GM13976 (cell line): Measurements from ENCODE around the gene ANKRD16.

Experiments
- DNase-seq: peaks from one replicate; pipeline ENCODE4 v3.0.0; 2012; ENCODE audit warnings: low spot score
- CTCF ChIP-seq: IDR thresholded peaks from 2 replicates; pipeline ENCODE4 v1.5.1; 2012; ENCODE audit warnings: borderline replicate concordance, mild to moderate bottlenecking; ENCODE audit not compliant: insufficient read depth; ENCODE audit errors: extremely low read depth, missing control alignments, control extremely low read depth
- in situ Hi-C: fragments of 300-500 bp; cut with MboI; formaldehyde crosslinking; loops from one replicate; pipeline ENCODE4 v1.12.0; 2022; ENCODE audit warnings: low sequenced_read_pairs, mixed read lengths, inconsistent platforms; ENCODE audit not compliant: unreplicated experiment

ANKRD16 gene

GRCh38 chr10:5889624-5890451, at the start of gene ANKRD16, which contains the start of gene FBH1:
Gene ANKRD16 (minus strand): TSS chr10:5889893. CDS start chr10:5889354, 539 bp downstream.
Gene FBH1 (plus strand): TSS chr10:5890243. CDS start chr10:5890346, 103 bp downstream.
- in situ Hi-C loops: no loop called here
- peak; percentile 98 for DNase-seq
- no peak for TF ChIP-seq CTCF

GRCh38 chr10:5938291-5938690, 48.6 kb upstream of the ANKRD16 start:
- in situ Hi-C loops: no loop called here

GRCh38 chr10:5937016-5937415, 47.3 kb upstream of the ANKRD16 start:
- in situ Hi-C loops: no loop called here
- no peak for DNase-seq

More at GRCh38 chr10:5938291-5938690, 48.6 kb upstream of the ANKRD16 start:
- DNase-seq: no peak
- no peak for TF ChIP-seq CTCF

GRCh38 chr10:5935628-5936027, 45.9 kb upstream of the ANKRD16 start:
- TF ChIP-seq CTCF: no peak
- DNase-seq: no peak

More at GRCh38 chr10:5937016-5937415, 47.3 kb upstream of the ANKRD16 start:
- no peak for TF ChIP-seq CTCF

GRCh38 chr10:5933909-5934546, 44.3 kb upstream of the ANKRD16 start:
- DNase-seq: no peak
- TF ChIP-seq CTCF: no peak
- in situ Hi-C loops: no loop called here

More at GRCh38 chr10:5935628-5936027, 45.9 kb upstream of the ANKRD16 start:
- in situ Hi-C loops: no loop called here

- in situ Hi-C loops: no loop called here
- DNase-seq: no peak
- TF ChIP-seq CTCF: no peak
These were observed 42.7 kb upstream of the ANKRD16 start for GRCh38 chr10:5932345-5932744.
